Liver (tissue), 3 donors: ENCODE results near the gene LCT.

Experiments used
- CTCF ChIP-seq: fragments of 150-350 bp; IDR thresholded peaks from 2 replicates; pipeline ENCODE4 v1.5.1; 2017; ENCODE audit warnings: improper control_type of control experiment, low read depth, low read length; ENCODE audit not compliant: missing input control
- NR2F2 ChIP-seq: IDR thresholded peaks from 2 replicates; pipeline ENCODE4 v1.6.1; 2016; ENCODE audit warnings: antibody characterized with exemption
- RAD21 ChIP-seq, 2 donors: IDR thresholded peaks; 2 replicates each; pipeline ENCODE4 v1.6.1; 2016; ENCODE audit warnings: antibody characterized with exemption in 2 of 2, mild to moderate bottlenecking in 2 of 2
- REST ChIP-seq: IDR thresholded peaks from 2 replicates; pipeline ENCODE4 v1.6.1; 2016; ENCODE audit warnings: antibody characterized with exemption, mild to moderate bottlenecking
- RXRA ChIP-seq, 2 donors: IDR thresholded peaks; 2 replicates each; pipeline ENCODE4 v1.6.1; 2017 to 2018; ENCODE audit warnings: antibody characterized with exemption in 2 of 2, mild to moderate bottlenecking in 1 of 2
- SP1 ChIP-seq: IDR thresholded peaks from 2 replicates; pipeline ENCODE4 v1.6.1; 2018; ENCODE audit warnings: antibody characterized with exemption, mild to moderate bottlenecking
- donor health status: healthy.
- donor health status: healthy.

GRCh38 chr2:135744760-135745314 is 92.1 kb downstream of the LCT start:
- TF ChIP-seq CTCF: peak; percentile 4
- no peak for TF ChIP-seq SP1
- no peak for TF ChIP-seq NR2F2
- peak in 1 of 2 donors; percentile 50 for TF ChIP-seq RAD21 (IDR thresholded peaks at IDR 0.05)
- TF ChIP-seq REST: no peak
- TF ChIP-seq RXRA (IDR thresholded peaks at IDR 0.05): no peak
